WTC11 (cell line): ENCODE measurements around the gene AMER2. TPM values are rescaled to one million over a fixed set of nuclear protein-coding genes. Genes with fewer than 3 reads are reported as not detected.
A peak's percentile ranks its signal among the peaks of the same experiment; 100 is the strongest.

Source experiments
- ATAC-seq: fragments of 200-7000 bp; cut with Tn5 transposase; 2 replicates; pipeline ENCODE4 v1.10.0; 2021; ENCODE audit warnings: mild to moderate bottlenecking, moderate library complexity
- CTCF ChIA-PET: fragments of 300-600 bp; sonication (Branson Sonifier 250); formaldehyde crosslinking; loops from one replicate; lab custom pipeline; 2021; ENCODE audit warnings: antibody characterized with exemption; lab: Charles Lee
- POLR2A ChIA-PET: fragments of 350-600 bp; sonication (Branson Sonifier 250); formaldehyde crosslinking; loops from one replicate; lab custom pipeline; 2021; ENCODE audit warnings: antibody characterized with exemption; lab: Charles Lee
- DNase-seq: peaks from one replicate; pipeline ENCODE4 v3.0.0; 2021; ENCODE audit warnings: low spot score
- H3K27ac Mint-ChIP-seq: 2 replicates; pipeline ENCODE4 v1.8.0; 2021; ENCODE audit warnings: mixed read lengths
- H3K27me3 Mint-ChIP-seq: 2 replicates; pipeline ENCODE4 v1.8.0; 2021; ENCODE audit warnings: low read depth, mild to moderate bottlenecking, moderate library complexity, mixed read lengths
- H3K36me3 Mint-ChIP-seq: 2 replicates; pipeline ENCODE4 v1.8.0; 2021; ENCODE audit warnings: mixed read lengths
- H3K4me1 Mint-ChIP-seq: 2 replicates; pipeline ENCODE4 v1.8.0; 2022; ENCODE audit warnings: mixed read lengths
- H3K4me3 Mint-ChIP-seq: 2 replicates; pipeline ENCODE4 v1.8.0; 2021; ENCODE audit warnings: mild to moderate bottlenecking, moderate library complexity, mixed read lengths
- H3K9me3 Mint-ChIP-seq: 2 replicates; pipeline ENCODE4 v1.8.0; 2021; ENCODE audit warnings: mixed read lengths
- CREB1 ChIP-seq: sonication (generic); formaldehyde crosslinking; IDR thresholded peaks from 2 replicates; pipeline ENCODE4 v1.8.0; 2023; ENCODE audit warnings: mild to moderate bottlenecking, missing genetic modification reagents
- CREM ChIP-seq: sonication (generic); formaldehyde crosslinking; IDR thresholded peaks from 2 replicates; pipeline ENCODE4 v1.8.1; 2022; ENCODE audit warnings: mild to moderate bottlenecking, missing genetic modification reagents, moderate library complexity
- E2F1 ChIP-seq: sonication (generic); formaldehyde crosslinking; IDR thresholded peaks from 2 replicates; pipeline ENCODE4 v1.8.0; 2022; ENCODE audit warnings: mild to moderate bottlenecking, missing genetic modification reagents
- ESRRA ChIP-seq: sonication (generic); formaldehyde crosslinking; IDR thresholded peaks from 2 replicates; pipeline ENCODE4 v1.8.1; 2022; ENCODE audit warnings: mild to moderate bottlenecking, missing genetic modification reagents, borderline replicate concordance
- ETV6 ChIP-seq: sonication (generic); formaldehyde crosslinking; IDR thresholded peaks from 2 replicates; pipeline ENCODE4 v1.8.1; 2022; ENCODE audit warnings: mild to moderate bottlenecking, missing genetic modification reagents
- FOXP4 ChIP-seq: sonication (generic); formaldehyde crosslinking; IDR thresholded peaks from 2 replicates; pipeline ENCODE4 v1.8.0; 2022; ENCODE audit warnings: mild to moderate bottlenecking, missing genetic modification reagents
- GABPB1 ChIP-seq: sonication (generic); formaldehyde crosslinking; IDR thresholded peaks from 2 replicates; pipeline ENCODE4 v1.8.1; 2023; ENCODE audit warnings: mild to moderate bottlenecking, missing genetic modification reagents
- IRF2 ChIP-seq: sonication (generic); formaldehyde crosslinking; IDR thresholded peaks from 2 replicates; pipeline ENCODE4 v1.8.0; 2022; ENCODE audit warnings: low read depth, missing genetic modification reagents, borderline replicate concordance
- KAT7 ChIP-seq: sonication (generic); formaldehyde crosslinking; IDR thresholded peaks from 2 replicates; pipeline ENCODE4 v1.8.1; 2023; ENCODE audit warnings: missing genetic modification reagents, mild to moderate bottlenecking, borderline replicate concordance
- NR2C2 ChIP-seq: sonication (generic); formaldehyde crosslinking; IDR thresholded peaks from 2 replicates; pipeline ENCODE4 v1.8.0; 2022; ENCODE audit warnings: mild to moderate bottlenecking, missing genetic modification reagents
- OVOL2 ChIP-seq: fragments of 250-450 bp; sonication (Bioruptor Pico); IDR thresholded peaks from 2 replicates; pipeline ENCODE4 v1.9.0; 2021; ENCODE audit warnings: mild to moderate bottlenecking, borderline replicate concordance
- RELA ChIP-seq: sonication (generic); formaldehyde crosslinking; IDR thresholded peaks from 2 replicates; pipeline ENCODE4 v1.8.1; 2022; ENCODE audit warnings: missing genetic modification reagents, mild to moderate bottlenecking, borderline replicate concordance
- RORB ChIP-seq: fragments of 250-450 bp; sonication (Bioruptor Pico); IDR thresholded peaks from 2 replicates; pipeline ENCODE4 v1.9.0; 2021; ENCODE audit warnings: mild to moderate bottlenecking
- SMAD3 ChIP-seq: sonication (generic); formaldehyde crosslinking; IDR thresholded peaks from 2 replicates; pipeline ENCODE4 v1.8.0; 2022; ENCODE audit warnings: missing genetic modification reagents, mild to moderate bottlenecking, borderline replicate concordance
- SMAD4 ChIP-seq: sonication (generic); formaldehyde crosslinking; IDR thresholded peaks from 2 replicates; pipeline ENCODE4 v1.8.0; 2022; ENCODE audit warnings: mild to moderate bottlenecking, missing genetic modification reagents
- TCF7 ChIP-seq: sonication (generic); formaldehyde crosslinking; IDR thresholded peaks from 2 replicates; pipeline ENCODE4 v1.8.0; 2022; ENCODE audit warnings: mild to moderate bottlenecking, low read depth, missing genetic modification reagents, moderate library complexity
- ZBTB21 ChIP-seq: sonication (generic); formaldehyde crosslinking; IDR thresholded peaks from 2 replicates; pipeline ENCODE4 v1.8.1; 2023; ENCODE audit warnings: mild to moderate bottlenecking, missing genetic modification reagents, borderline replicate concordance
- ZNF281 ChIP-seq: sonication (generic); formaldehyde crosslinking; IDR thresholded peaks from 2 replicates; pipeline ENCODE4 v1.8.0; 2023; ENCODE audit warnings: mild to moderate bottlenecking, missing genetic modification reagents
- ZNF396 ChIP-seq: fragments of 250-450 bp; sonication (Bioruptor Pico); IDR thresholded peaks from 2 replicates; pipeline ENCODE4 v1.8.0; 2021; ENCODE audit warnings: mild to moderate bottlenecking, moderate library complexity, borderline replicate concordance
- ZNF512 ChIP-seq: sonication (generic); formaldehyde crosslinking; IDR thresholded peaks from 2 replicates; pipeline ENCODE4 v1.8.1; 2022; ENCODE audit warnings: missing genetic modification reagents, borderline replicate concordance
- total RNA-seq: library from RNA; stranded (reverse); gene quantifications from 3 replicates; pipeline ENCODE4 v1.2.3, GENCODE V29; 2021
- TF ChIP-seq, protein P1 (sequence below): fragments of 250-450 bp; sonication (Bioruptor Pico); IDR thresholded peaks from 2 replicates; pipeline ENCODE4 v1.8.0; 2021; ENCODE audit warnings: mild to moderate bottlenecking
- TF ChIP-seq, protein P2 (sequence below): sonication (generic); formaldehyde crosslinking; IDR thresholded peaks from 2 replicates; pipeline ENCODE4 v1.8.0; 2022; ENCODE audit warnings: mild to moderate bottlenecking, missing genetic modification reagents
- TF ChIP-seq, protein P3 (sequence below): sonication (generic); formaldehyde crosslinking; IDR thresholded peaks from 2 replicates; pipeline ENCODE4 v1.8.1; 2023; ENCODE audit warnings: mild to moderate bottlenecking, missing genetic modification reagents, moderate library complexity

Gene AMER2
- total RNA-seq, 1 experiment from 2014 or later: 0.48 TPM

- ChIA-PET POLR2A (no interaction called here), CTCF (interaction anchor here (1.0 kb wide), 3 partner anchors 11 to 220 kb away, joined by 3 read pairs; no protein-coding TSS in a partner anchor)
- H3K4me1 Mint-ChIP-seq: peaks cover 18% of the 10 kb centered on the region
- no peaks in the 10 kb centered on the region for H3K27me3 Mint-ChIP-seq
- no peak for TF ChIP-seq CREB1 (CRISPR knock-in tag)
- TF ChIP-seq RELA (CRISPR knock-in tag): no peak
- TF ChIP-seq IRF2 (CRISPR knock-in tag): no peak
- TF ChIP-seq OVOL2 (CRISPR knock-in tag): no peak
- no peak for TF ChIP-seq TCF7 (CRISPR knock-in tag)
- no peak for TF ChIP-seq ZNF281 (CRISPR knock-in tag)
- TF ChIP-seq, protein P1, sequence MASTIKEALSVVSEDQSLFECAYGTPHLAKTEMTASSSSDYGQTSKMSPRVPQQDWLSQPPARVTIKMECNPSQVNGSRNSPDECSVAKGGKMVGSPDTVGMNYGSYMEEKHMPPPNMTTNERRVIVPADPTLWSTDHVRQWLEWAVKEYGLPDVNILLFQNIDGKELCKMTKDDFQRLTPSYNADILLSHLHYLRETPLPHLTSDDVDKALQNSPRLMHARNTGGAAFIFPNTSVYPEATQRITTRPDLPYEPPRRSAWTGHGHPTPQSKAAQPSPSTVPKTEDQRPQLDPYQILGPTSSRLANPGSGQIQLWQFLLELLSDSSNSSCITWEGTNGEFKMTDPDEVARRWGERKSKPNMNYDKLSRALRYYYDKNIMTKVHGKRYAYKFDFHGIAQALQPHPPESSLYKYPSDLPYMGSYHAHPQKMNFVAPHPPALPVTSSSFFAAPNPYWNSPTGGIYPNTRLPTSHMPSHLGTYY: no peak
- TF ChIP-seq FOXP4: no peak
- TF ChIP-seq RORB (CRISPR knock-in tag): no peak
- no peak for TF ChIP-seq SMAD4
- no peak for TF ChIP-seq KAT7 (CRISPR knock-in tag)
- no peak for TF ChIP-seq ESRRA
- TF ChIP-seq NR2C2 (CRISPR knock-in tag): no peak
- TF ChIP-seq GABPB1 (CRISPR knock-in tag): no peak
- TF ChIP-seq E2F1: no peak
- TF ChIP-seq, protein P2, sequence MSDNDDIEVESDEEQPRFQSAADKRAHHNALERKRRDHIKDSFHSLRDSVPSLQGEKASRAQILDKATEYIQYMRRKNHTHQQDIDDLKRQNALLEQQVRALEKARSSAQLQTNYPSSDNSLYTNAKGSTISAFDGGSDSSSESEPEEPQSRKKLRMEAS (CRISPR knock-in tag): no peak
- TF ChIP-seq ZNF396 (CRISPR knock-in tag): no peak
- no peak for TF ChIP-seq ZBTB21
- H3K36me3 Mint-ChIP-seq: no peaks in the 10 kb centered on the region
- no peak overlapping the region for H3K4me3 Mint-ChIP-seq
- H3K9me3 Mint-ChIP-seq: no peaks in the 10 kb centered on the region; the same call in 1 of the 2 replicates
- no peak for DNase-seq
- no peak for ATAC-seq
- H3K27ac Mint-ChIP-seq: no peak overlapping the region
These were observed 43.1 kb upstream of the AMER2 start for GRCh38 chr13:25215253-25215575.

DNA sequence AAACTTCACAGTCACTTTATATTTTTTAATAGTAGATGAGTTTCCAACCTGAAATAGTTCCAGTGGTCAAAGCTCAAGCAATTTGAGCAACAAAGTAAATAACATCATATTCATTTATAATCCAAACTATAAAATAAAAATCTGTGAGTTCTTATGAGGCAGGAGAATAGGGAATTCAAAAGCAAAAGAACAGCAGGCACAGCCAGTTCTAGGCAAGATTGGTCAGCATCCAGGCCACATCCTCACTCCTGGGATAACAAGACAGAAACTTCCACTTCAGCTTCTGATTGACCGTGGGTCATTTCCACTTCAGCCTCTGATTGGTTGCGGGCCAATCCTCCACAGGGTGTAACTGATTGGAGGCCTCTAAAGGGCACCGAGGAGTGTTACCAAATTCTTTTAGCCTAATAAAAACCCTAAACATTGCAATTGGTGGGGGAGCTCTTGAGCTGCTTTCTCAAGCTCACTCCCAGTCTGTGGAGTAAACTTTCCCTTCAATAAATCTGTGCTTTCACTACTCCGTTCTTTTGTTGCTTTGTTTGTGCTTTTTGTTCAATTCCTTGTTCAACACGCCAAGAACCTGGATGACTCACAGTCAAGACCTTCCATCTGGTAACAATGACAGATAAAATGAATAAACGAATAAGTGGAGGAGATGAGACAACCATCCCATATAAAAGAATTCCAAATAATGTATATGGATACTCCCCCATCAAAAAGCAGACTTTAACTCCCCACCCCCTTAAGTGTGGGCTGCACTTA is 42.6 kb upstream of the AMER2 start:
- no peak overlapping the region for H3K4me3 Mint-ChIP-seq
- TF ChIP-seq ZNF512 (CRISPR knock-in tag) (no peak), CREM (CRISPR knock-in tag) (no peak), SMAD3 (no peak), ETV6 (CRISPR knock-in tag) (no peak), ESRRA (no peak), RORB (CRISPR knock-in tag) (no peak), IRF2 (CRISPR knock-in tag) (no peak), NR2C2 (CRISPR knock-in tag) (no peak)
- TF ChIP-seq, protein P3, sequence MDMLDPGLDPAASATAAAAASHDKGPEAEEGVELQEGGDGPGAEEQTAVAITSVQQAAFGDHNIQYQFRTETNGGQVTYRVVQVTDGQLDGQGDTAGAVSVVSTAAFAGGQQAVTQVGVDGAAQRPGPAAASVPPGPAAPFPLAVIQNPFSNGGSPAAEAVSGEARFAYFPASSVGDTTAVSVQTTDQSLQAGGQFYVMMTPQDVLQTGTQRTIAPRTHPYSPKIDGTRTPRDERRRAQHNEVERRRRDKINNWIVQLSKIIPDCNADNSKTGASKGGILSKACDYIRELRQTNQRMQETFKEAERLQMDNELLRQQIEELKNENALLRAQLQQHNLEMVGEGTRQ: no peak
- CTCF ChIA-PET: interaction anchor here (1.0 kb wide), 3 partner anchors 12 to 219 kb away, joined by 3 read pairs; no protein-coding TSS in a partner anchor
- ATAC-seq (peak; percentile 79), DNase-seq (no peak)
- H3K4me1 Mint-ChIP-seq: peaks cover 18% of the 10 kb centered on the region
- POLR2A ChIA-PET: no interaction called here
- H3K27ac Mint-ChIP-seq: no peak overlapping the region
- no peaks in the 10 kb centered on the region for H3K36me3 Mint-ChIP-seq
- no peaks in the 10 kb centered on the region; the same call in 1 of the 2 replicates for H3K9me3 Mint-ChIP-seq
- H3K27me3 Mint-ChIP-seq: no peaks in the 10 kb centered on the region
